ENCODE results near the gene NINJ2. TPM values are rescaled to one million over a fixed set of nuclear protein-coding genes. Genes with fewer than 3 reads are reported as not detected.

Gene NINJ2
- total RNA-seq, 1 donor from 2014 or later = 0.76 TPM

DNA sequence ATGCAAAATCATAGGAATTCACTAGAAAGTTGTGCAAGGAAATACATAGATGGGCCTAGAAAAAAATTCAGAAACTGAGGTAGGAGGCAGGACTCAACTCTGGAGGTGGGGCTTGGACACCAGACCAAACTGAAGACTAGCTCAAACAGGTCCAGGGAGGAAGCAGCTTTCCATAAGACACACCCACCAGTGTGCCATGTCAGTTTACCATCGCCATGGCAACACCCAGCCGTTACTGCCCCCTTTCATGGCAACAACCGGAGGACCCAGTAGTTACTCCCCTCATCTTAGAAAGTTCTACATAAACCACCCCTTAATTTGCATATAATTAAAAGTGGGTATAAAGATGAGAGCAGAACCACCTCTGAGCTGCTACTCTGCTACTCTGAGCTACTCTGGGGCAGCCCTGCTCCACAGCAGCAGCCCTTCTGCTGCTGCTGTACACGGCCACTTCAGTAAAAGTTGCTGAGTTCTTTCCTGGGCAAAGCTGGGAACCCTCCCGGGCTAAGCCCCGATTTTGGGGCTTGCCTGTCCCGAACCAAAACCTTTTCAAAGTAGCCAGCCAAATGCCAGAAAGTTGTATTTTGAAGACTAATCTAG lies 30.8 kb upstream of the NINJ2 start:
- peaks cover 1% of the 10 kb centered on the region for H3K9me3 Mint-ChIP-seq (ENCODE audit: unreplicated experiment)
- TF ChIP-seq CTCF (IDR thresholded peaks at IDR 0.05; ENCODE audit: partially characterized antibody, unreplicated experiment) = no peak
- no peak overlapping the region for H3K27ac Mint-ChIP-seq (ENCODE audit: unreplicated experiment)
- no peaks in the 10 kb centered on the region for H3K27me3 Mint-ChIP-seq (ENCODE audit: unreplicated experiment)
- no peak overlapping the region for H3K4me3 Mint-ChIP-seq (ENCODE audit: unreplicated experiment)
- no peak for DNase-seq
- no peaks in the 10 kb centered on the region for H3K4me1 Mint-ChIP-seq (ENCODE audit: low read depth, unreplicated experiment)
- peaks cover 25% of the 10 kb centered on the region for H3K36me3 Mint-ChIP-seq (ENCODE audit: unreplicated experiment)

DNA sequence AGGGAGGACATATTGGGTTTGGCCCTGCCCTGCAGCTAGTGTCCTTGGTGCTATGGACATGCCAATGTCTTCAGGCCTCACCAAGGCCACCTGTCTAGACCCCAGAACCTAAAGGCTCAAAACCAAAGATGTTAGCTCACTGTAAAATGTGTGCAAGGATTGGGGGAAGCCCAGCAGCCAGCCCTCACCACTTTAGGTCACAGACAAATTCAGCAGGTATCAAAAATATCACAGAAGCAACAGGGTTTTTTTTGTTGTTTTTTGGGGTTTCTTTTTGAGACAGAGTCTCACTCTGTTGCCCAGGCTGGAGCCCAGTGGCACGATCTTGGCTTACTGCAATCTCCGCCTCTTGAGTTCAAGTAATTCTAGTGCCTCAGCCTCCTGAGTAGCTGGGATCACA lies 29.0 kb upstream of the NINJ2 start:
- H3K27ac Mint-ChIP-seq (ENCODE audit: unreplicated experiment) = no peak overlapping the region
- DNase-seq = no peak
- TF ChIP-seq CTCF (IDR thresholded peaks at IDR 0.05; ENCODE audit: partially characterized antibody, unreplicated experiment) = no peak
- H3K4me1 Mint-ChIP-seq (ENCODE audit: low read depth, unreplicated experiment) = no peaks in the 10 kb centered on the region
- peaks cover 1% of the 10 kb centered on the region for H3K9me3 Mint-ChIP-seq (ENCODE audit: unreplicated experiment)
- no peak overlapping the region for H3K4me3 Mint-ChIP-seq (ENCODE audit: unreplicated experiment)
- peaks cover 17% of the 10 kb centered on the region for H3K36me3 Mint-ChIP-seq (ENCODE audit: unreplicated experiment)
- no peaks in the 10 kb centered on the region for H3K27me3 Mint-ChIP-seq (ENCODE audit: unreplicated experiment)

DNA sequence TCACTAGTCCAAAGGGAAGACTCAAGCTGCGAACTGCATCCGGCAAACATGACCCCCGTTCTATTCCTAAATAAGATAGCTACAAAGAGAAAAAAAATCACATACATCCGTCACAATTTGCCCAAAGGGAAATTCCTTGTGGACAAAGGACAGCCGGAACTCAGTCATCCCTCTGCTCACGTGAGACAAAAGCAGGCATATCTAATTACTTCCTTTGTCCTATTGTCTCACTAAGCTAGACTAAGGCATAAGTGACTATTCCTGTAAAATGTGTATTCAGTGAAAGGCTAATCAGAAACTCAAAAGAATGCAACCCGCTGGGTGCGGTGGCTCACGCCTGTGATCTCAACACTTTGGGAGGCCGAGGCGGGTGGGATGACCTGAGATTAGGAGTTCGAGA lies 27.2 kb upstream of the NINJ2 start:
- TF ChIP-seq CTCF (IDR thresholded peaks at IDR 0.05; ENCODE audit: partially characterized antibody, unreplicated experiment) = no peak
- H3K4me3 Mint-ChIP-seq (ENCODE audit: unreplicated experiment) = no peak overlapping the region
- no peaks in the 10 kb centered on the region for H3K4me1 Mint-ChIP-seq (ENCODE audit: low read depth, unreplicated experiment)
- no peak overlapping the region for H3K27ac Mint-ChIP-seq (ENCODE audit: unreplicated experiment)
- no peak for DNase-seq
- H3K9me3 Mint-ChIP-seq (ENCODE audit: unreplicated experiment) = peaks cover 1% of the 10 kb centered on the region
- no peaks in the 10 kb centered on the region for H3K27me3 Mint-ChIP-seq (ENCODE audit: unreplicated experiment)
- peaks cover 10% of the 10 kb centered on the region for H3K36me3 Mint-ChIP-seq (ENCODE audit: unreplicated experiment)

DNA sequence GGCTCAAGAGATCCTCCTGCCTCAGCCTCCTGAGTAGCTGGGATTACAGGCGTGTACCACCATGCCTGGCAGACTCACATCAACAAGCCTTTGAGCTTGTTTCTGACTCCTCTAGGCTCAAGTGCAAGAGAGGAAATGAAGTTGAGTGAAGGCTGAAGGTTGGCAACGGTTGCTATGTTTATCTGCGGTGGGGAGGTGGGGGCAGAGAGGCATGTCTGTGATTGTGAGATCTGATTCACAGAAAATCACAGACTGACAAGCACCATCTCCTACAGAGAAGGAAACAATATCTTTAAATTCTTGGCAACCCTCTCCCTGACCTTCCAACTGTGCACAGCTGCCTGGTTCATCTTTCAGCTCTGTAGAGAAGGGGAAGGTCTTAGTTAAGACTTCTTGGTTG lies 22.1 kb upstream of the NINJ2 start:
- no peak for TF ChIP-seq CTCF (IDR thresholded peaks at IDR 0.05; ENCODE audit: partially characterized antibody, unreplicated experiment)
- no peak for DNase-seq
- Mint-ChIP-seq H3K4me3 (ENCODE audit: unreplicated experiment) (no peak overlapping the region), H3K27me3 (ENCODE audit: unreplicated experiment) (no peaks in the 10 kb centered on the region), H3K9me3 (ENCODE audit: unreplicated experiment) (peaks cover 2% of the 10 kb centered on the region), H3K4me1 (ENCODE audit: low read depth, unreplicated experiment) (peaks cover 4% of the 10 kb centered on the region), H3K27ac (ENCODE audit: unreplicated experiment) (no peak overlapping the region), H3K36me3 (ENCODE audit: unreplicated experiment) (no peaks in the 10 kb centered on the region)

DNA sequence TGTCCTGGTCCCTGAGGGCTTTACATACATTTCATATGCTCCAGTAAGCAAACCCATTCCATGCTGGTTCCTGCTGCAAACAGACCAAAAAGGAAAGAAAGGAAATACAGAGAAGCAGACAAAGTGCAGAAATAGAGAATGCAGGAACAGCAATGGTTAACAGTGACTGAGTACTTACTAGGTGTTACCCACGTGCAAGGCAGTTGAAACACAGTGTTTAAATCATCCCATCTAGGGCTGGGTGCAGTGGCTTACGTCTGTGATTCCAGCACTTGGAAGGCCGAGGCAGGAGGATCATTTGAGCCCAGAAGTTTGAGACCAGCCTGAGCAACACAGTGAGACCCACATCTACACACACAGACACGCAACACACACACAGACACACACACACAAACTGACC lies 21.2 kb upstream of the NINJ2 start:
- no peak for TF ChIP-seq CTCF (IDR thresholded peaks at IDR 0.05; ENCODE audit: partially characterized antibody, unreplicated experiment)

More for the DNA sequence above, 21.2 kb upstream of the NINJ2 start:
- no peak overlapping the region for H3K27ac Mint-ChIP-seq (ENCODE audit: unreplicated experiment)
- no peaks in the 10 kb centered on the region for H3K36me3 Mint-ChIP-seq (ENCODE audit: unreplicated experiment)
- H3K4me1 Mint-ChIP-seq (ENCODE audit: low read depth, unreplicated experiment) = peaks cover 4% of the 10 kb centered on the region
- H3K27me3 Mint-ChIP-seq (ENCODE audit: unreplicated experiment) = no peaks in the 10 kb centered on the region
- peaks cover 3% of the 10 kb centered on the region for H3K9me3 Mint-ChIP-seq (ENCODE audit: unreplicated experiment)
- H3K4me3 Mint-ChIP-seq (ENCODE audit: unreplicated experiment) = no peak overlapping the region
- DNase-seq = no peak
